GM18498 (cell line): ENCODE data around the gene TSPO2.

Experiments used
- ATAC-seq: cut with Tn5 transposase; IDR thresholded peaks from one replicate; pipeline ENCODE4 v1.9.1; 2021; ENCODE audit warnings: mild to moderate bottlenecking, moderate library complexity; ENCODE audit not compliant: unreplicated experiment

Gene TSPO2

DNA sequence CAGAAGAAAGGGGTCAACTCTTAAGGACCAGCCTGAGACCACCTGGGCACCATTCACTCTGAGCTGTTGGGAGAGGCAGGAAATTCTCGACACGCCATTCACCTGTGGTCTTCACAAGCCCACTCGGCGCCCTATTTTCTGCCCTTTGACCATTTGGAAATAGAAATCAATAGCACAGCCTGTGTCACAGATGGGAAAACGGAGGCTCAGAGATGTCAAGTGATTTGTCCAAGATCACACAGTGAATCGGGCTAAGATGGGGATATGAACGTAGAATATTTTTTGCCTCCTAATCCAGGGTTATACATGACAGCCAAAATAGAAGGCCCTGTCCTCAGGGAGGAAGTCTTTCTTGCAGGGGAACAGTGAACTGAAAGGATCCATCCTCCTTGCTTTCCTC is 7.7 kb downstream of the TSPO2 start:
- ATAC-seq: no peak

DNA sequence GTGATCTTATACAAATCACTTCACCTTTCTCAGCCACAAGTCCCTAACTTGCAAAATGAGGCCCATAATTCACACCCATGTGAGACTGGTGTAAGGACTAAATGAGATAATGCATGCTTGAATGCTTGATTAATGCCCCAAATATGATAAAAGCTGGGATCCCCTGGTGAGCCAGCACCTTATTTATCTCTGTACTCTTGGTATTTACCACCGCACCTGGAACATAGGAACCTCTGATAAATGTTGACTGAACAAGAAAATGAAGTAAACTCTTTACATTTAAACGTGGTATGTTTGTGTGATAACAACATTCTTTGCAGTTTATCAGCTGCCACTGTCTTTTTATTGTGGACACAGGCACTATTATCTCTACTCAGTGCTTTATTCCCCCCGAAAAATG is 8.3 kb downstream of the TSPO2 start:
- no peak for ATAC-seq

DNA sequence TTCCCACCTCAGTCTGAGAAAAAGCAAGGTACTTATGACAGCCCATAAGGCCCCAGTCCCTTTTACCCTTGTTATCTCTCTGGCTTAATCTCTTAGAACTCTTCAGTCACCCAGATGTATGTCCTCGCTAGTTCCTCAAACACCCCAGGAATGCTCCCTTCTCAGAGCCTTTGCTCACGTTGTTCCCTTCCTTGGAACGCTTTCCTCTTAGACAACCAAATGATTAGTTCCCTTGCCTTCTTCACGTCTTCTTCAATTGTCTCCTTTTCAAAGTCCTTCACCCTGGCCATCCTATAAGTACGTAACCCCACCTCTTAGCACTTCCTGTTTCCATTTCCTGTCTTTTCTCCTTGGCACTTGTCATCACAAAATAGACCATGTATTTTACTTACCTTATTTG is 9.6 kb downstream of the TSPO2 start:
- no peak for ATAC-seq

DNA sequence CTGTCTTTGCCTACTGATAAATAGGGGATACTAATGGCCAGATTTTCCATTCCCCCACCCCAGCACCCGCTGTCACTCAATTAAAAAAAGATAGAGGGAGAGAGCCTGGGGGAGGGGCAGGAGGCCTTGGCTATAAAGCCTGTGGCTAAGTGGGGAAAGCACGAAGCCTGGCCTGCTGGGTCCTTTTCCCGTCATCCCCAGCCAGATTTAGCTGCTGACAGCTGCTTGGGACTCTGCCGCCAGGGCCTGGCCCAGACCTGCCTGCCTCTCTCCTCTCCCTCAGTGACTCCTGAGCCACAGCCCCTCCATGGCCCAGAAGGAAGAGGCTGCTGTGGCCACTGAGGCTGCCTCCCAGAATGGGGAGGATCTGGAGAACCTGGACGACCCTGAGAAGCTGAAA is 10.8 kb downstream of the TSPO2 start, which contains the start of gene APOBEC2:
TSS of gene APOBEC2 (plus strand) at position 162 of the 400 bp plus-strand sequence. CDS start at position 308, 146 bp downstream.
- ATAC-seq: no peak

DNA sequence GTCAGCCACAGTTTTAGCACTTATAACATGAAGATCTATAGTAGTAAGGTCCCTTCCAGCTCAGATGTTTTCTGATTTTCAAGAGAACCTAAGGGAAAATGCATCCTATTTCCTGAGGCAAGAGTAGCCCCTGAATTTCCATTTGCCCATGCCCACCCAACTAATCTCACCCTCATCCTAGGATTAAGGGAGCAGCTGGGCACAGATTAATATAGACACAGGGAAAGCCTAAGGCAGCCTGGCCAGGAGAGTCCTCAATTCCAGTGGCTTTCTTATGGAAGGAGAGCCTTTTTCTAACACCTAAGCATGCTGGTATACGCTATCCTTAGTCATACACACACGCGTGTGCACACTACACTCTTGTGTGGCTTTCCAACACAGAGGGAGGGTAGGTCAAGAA is 12.2 kb downstream of the TSPO2 start:
- ATAC-seq: no peak

DNA sequence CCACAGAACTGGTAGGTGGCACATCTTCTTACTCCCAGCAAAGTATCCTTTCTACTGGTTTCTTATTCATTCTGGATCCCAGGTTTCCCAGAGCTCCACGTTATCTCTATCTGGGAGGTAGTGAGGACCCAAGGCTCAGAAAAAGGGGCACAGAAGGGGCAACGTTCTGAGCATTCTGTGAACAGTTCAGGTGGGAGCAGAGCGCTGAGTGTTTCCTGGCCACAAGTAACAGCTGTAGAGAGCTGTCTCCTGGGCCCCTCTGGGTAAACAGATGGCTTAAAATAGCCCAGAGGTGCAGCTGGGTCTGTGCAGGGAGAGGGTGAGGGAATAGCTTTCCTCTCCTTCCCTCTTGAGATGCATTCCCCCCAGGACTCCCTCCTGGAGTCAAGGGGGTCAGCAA is 12.9 kb downstream of the TSPO2 start:
- ATAC-seq: no peak

DNA sequence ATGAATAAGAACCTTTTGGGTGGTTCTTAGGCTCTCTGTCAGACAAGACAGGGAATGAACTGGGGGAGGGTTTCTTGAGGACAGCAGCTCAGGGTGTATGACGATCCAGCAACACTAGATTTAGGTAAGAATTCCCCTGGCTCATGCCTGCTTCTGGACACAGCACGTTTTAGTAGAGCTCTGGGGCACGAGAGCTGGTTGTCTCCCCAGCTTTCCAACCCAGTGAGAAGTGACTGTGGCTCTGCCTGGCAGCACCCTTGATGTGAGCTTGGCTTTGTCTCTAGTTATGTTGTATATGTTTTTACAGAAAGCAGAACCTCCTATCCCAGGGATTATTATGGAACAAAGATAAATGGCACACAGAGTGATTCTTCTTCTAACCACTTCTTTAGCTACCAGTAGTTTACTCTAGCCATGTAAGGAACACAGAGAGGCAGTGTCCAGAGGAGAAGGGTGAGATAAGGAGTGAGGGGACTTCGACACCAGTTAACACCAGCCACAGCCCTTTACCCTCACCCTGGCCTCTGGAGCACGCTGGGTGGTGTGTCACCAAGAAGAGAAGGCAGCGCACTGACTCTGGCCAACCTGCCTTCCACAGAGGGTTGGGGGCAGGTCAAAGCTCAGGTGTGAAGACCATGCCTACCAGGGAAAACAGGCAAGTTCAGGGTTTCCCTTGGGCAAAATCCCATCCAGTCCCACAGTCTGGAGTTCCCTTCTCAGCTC is 14.7 kb downstream of the TSPO2 start:
- ATAC-seq: no peak

DNA sequence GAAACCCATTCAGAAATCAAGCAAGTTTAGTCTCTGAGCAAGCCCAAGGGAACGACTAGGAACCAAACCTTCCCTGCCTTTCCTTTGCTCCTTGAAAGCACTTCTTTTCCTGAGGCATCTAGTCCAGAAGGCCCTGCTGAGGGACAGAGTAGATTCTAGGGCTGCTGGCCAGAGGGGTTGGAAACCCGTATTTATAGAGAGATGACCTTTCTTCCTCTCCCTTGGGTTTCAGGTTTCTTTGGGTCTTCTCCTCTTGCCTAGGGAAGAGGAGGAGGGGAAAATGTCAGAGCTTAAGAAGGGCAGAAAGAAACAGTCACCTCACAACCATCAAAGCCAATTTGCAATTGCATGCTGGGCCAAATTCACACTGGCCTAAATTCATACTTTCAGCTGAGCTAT is 16.5 kb downstream of the TSPO2 start:
- no peak for ATAC-seq

DNA sequence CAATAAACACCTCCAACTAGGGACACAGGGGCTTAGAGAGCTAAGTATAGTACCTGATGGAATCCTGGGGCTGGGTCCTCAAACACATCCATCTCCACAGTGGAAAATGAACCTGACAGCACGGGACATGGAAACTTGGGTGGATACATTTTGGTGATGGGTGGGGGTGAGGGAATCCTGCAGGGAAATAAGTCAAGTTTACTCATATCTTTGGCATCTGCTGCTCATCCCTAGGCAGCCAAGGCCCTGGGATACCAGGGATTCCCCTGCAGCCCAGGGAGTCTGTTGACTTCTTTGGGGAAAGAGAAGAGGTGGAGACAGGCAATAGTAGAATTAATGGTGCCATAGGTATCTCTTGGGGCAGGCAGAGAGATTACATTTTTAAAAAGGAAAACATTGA is 17.3 kb downstream of the TSPO2 start:
- ATAC-seq: no peak

DNA sequence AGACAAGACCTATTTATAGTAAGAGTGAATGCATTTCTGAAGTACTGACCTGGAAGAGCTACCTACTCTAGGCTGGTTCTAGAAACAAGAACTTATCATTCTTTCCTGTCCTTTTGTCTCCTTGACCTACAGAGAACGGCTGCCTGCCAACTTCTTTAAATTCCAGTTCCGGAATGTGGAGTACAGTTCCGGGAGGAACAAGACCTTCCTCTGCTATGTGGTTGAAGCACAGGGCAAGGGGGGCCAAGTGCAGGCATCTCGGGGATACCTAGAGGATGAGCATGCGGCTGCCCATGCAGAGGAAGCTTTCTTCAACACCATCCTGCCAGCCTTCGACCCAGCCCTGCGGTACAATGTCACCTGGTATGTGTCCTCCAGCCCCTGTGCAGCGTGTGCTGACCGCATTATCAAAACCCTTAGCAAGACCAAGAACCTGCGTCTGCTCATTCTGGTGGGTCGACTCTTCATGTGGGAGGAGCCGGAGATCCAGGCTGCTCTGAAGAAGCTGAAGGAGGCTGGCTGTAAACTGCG is 19.0 kb downstream of the TSPO2 start:
- no peak for ATAC-seq

DNA sequence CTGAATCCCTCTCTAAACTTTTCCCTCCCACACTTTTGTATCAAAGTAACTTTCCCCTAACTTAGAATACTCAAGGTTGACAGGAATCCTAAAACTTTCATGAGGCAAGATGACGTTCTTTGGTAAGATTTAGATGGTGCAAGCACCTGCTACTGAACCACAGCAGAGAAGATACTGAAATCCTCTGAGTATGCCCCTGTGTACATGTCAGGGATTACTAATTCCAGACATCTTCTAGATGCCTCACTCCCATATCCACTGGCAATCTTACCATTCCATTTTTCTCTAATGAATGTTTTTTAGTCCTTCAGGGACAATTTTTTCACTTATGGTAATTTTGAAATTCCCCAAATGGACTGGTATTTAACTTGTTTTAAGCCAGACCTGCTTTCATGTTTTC is 19.8 kb downstream of the TSPO2 start:
- ATAC-seq: no peak

DNA sequence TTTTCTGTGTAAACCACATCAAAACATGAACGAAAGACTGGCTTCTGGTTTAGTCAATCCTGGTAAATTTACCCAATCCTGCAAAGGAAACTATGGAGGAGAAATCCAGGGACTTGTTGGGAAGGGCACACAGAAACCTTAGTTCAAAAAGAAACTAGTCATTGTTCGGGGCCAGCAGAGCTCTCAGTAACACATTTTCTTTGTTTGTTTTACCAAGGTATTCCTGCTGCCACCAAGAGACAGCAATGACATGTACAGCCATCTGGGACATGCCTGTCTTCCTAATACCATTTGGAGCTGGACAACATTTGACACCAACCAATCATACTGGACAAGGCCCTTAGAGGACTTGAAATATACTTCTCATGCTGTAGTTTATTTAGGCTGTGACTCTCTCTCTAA is 21.6 kb downstream of the TSPO2 start:
- no peak for ATAC-seq

DNA sequence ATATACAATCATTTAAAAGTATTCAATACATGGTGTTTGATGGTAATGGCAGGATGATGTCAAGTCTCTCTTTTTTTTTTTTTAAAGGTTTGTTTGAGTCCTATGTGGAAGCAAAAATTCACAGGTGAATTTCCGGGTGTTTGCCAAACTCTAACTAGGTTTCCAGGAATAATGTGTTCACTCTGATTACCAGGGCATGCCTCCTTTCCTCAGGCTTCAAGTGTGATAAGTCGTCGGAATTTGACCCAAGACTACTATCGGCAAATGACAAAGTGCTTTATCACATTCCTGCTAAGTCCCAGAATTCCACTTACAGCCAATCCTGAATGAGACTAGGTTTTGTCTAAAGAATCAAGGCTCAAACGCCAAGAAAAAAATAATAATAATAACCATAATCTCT is 22.6 kb downstream of the TSPO2 start:
- ATAC-seq: no peak

DNA sequence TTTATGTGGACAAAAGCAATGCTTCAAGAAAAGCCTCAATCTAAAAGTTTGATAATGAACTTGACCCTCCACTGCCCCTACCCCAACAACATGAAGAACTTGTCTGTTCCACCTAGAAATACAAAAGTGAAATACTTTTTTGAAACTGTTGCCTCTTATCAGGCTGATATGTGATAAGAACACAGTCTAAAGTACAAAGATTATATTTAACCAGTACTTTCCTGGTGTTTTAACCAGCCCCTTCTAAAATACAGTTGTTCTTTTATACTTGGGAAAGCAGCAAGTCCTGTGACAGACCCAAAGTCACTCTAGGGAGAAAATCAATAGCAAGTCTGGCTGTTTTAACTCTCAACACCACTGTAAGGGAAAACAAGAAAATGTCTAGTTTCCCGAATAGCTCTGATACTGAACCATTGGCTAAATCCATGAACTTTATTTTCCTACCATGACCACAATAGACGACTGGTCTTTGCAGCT is 23.3 kb downstream of the TSPO2 start:
- ATAC-seq: no peak

DNA sequence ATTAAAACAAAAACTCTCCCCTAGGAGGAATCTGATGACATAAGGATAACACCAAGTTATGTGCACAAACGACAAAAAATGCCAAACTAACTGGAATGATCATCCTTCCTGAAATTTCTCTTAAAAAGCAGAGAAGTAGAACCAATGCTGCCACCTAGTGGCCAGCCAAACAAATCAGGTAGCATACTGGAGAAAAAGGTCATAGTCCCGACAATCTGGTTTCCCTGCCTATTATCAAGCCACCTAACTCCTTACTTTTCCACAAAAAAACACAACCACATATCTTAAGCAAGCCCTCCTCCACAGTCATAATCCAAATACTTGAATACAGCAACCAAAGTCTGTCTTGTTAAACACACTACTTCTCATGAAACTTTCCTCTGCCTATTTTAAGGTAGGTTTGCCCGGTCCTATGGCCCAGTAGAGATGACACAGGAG is 24.6 kb downstream of the TSPO2 start:
- ATAC-seq: no peak

DNA sequence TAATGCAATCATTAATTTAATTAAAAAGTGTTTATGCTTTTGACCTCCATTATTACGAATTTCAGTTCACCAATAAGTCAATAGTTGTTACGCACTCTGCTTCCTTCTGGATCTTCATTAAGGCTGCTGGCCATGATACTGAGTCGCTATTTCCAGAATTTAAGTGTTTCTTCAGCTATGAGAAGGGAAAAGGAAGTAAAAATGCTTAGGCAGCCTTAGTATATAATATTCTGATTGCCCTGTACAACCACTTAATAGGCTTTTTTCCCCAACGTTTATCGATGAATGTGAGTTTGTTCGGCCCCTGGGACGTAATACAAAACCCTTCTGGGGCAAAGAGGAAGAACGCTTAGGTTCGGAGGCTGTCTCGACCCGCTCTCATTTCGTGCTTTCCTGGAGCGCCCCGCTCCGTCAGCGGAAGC is 29.2 kb downstream of the TSPO2 start:
- no peak for ATAC-seq

DNA sequence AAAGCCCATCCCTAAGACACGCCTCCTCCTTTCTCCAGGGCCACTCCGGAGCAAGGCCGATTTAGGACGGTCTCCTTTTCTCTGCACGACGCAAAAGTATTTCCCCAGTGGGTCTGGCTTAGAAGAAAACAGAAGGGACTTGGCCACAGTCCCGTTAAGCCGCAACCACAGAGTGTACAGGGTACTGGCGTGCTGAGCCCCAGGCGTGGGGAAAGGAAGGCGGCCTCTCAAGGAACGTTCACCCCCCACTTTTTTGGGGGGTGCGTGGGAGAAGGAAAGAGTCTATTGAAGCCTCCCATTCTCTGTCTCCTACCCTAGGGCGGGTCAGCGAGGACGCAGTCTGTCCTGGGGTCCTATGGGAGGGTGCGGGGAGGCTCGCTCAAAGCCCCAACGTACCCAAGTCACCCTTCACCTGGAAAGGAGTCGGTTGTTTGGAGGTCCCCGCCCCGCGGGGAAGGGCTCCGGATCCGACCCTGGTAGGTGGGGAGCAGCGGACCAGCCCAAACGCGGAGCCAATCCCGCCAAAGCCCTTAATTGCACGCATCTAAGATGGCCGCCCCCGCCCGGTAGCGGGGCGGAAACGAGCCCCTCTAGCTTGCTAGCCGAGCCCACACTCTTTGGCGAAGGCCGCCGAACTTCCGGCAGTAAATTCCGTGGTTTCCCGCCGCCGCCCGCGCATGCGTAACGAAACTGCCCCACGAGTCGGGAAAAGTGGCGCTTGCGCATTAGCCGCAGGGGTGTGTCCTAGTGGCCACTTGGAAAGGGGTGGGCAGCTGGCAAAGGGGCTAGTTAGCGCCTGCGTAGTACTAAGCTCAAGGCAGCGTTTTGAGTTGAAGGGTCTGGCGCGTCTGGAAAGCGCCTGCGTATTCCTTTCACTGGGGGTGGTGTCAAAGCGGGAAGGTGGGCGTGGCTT is 29.9 kb downstream of the TSPO2 start, which contains the start of gene OARD1:
TSS of gene OARD1 (minus strand) at position 434 of the 913 bp plus-strand sequence. CDS start 722 bp downstream, outside the sequence.
- peak; percentile 70 for ATAC-seq

DNA sequence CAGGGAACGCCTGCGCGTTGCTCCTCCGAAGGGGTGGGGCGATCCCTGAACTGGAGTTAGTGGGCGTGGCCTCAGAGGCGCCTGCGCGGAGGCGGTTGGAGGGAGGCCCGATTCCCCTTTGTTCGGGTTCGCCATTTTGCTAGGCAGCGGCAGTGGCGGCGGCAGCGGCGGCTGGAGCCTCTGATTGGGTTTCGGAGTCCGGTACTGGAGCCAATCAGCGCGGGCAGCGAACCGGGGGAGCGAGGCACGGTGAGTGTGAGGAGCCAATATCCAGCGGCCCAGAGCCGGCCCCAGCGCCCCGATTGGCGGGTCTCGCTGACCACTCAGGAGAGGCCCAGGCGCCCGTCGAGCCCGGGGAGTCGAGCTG is 30.6 kb downstream of the TSPO2 start, which contains the start of gene NFYA:
TSS of gene NFYA (plus strand) at position 139 of the 367 bp plus-strand sequence. CDS start 6,116 bp downstream, outside the sequence.
- ATAC-seq: peak; percentile 63

DNA sequence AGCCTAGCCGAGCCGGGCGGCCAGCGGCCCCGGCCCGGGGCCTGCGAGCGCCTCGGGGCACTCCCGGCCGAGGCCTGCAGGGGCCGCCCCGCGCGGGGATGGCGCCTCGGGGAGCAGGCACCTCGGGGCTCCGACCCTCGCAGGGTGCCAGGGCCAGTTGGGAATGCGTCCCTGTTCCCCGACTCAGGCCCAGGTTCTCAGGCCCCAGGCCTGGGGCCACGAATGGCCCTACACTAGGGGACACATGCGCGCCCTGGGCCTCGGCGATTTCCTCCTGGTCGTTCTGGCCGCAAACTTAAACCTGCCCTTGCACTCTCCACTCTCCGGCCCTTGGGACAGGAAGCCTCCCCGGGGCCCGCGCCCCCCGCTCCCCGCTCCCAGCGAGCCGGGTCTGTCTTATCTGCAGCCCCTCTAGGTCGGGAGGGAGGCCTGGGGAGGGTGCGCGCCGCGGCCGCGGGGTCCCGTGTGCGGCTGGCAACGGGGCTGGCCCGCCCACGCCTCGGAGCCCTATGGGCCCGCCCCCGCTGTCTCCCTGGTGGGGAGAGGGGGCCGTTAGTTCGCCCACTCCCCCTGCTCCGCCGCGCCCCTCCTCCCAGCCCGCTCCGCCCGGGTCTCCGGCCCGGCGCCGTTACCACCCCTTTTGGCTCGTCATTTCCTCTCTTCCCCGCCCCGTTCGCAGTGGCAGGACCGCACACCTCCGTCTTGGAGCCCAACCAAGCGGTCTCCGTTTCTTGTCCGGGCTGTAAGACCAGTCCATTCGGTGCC is 31.1 kb downstream of the TSPO2 start:
- peak; percentile 35 for ATAC-seq

DNA sequence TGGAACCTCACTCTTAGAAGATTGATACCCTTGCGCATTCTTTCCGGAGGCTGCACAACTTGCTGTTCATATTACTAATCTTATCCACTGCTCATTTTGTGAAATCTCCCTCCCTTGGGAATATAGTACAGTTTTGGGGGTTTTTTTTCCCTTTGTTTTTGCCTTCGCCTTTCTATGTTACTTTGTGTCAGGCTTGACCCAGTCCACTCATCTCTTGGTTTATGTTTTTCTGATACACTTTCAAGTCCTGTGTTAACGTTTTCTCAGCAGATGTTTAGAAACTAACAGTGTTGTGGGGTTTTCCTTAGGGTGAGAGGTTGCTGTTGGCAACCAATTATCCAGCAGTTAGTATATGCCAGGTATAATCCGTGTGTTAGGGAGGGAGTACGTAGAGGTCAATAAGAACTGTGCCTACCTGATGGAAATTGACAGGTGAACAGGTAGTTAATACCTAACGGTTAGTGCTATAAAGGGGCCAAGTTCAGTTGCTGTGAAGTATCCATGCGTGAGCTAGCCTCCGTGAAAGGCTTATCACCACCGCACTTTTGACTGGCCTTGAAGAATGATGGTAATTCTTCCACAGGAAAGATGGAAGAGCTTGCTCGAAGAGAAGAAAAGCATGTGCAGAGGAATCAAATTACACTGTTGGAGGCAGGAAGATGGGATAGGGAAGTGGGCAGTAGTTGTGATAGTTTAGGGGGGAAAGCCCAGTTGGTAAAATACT is 31.9 kb downstream of the TSPO2 start:
- ATAC-seq: no peak
